HUES48 (cell line): ENCODE results near the gene RRP15.
A peak's percentile ranks its signal among the peaks of the same experiment; 100 is the strongest.

ENCODE experiments used
- H3K27ac ChIP-seq: one replicate; pipeline ENCODE4 v1.7.0; 2013; ENCODE audit warnings: low read depth, low read length, inconsistent platforms
- H3K27me3 ChIP-seq: 2 replicates; pipeline ENCODE4 v1.6.1; 2013; ENCODE audit warnings: mild to moderate bottlenecking, low read length; ENCODE audit not compliant: control insufficient read depth, insufficient read depth
- H3K36me3 ChIP-seq: 2 replicates; pipeline ENCODE4 v1.6.1; 2013; ENCODE audit warnings: low read length; ENCODE audit not compliant: control insufficient read depth, insufficient read depth
- H3K4me1 ChIP-seq: 2 replicates; pipeline ENCODE4 v1.6.1; 2013; ENCODE audit warnings: mild to moderate bottlenecking, low read length; ENCODE audit not compliant: control insufficient read depth, insufficient read depth
- H3K4me3 ChIP-seq: 2 replicates; pipeline ENCODE4 v1.5.1; 2013; ENCODE audit warnings: mild to moderate bottlenecking, low read depth, low read length
- H3K9ac ChIP-seq: 2 replicates; pipeline ENCODE4 v1.6.1; 2013; ENCODE audit warnings: mild to moderate bottlenecking, low read depth, low read length, moderate library complexity
- H3K9me3 ChIP-seq: 2 replicates; pipeline ENCODE4 v1.6.1; 2013; ENCODE audit warnings: low read length; ENCODE audit not compliant: control insufficient read depth, insufficient read depth

Gene RRP15

DNA sequence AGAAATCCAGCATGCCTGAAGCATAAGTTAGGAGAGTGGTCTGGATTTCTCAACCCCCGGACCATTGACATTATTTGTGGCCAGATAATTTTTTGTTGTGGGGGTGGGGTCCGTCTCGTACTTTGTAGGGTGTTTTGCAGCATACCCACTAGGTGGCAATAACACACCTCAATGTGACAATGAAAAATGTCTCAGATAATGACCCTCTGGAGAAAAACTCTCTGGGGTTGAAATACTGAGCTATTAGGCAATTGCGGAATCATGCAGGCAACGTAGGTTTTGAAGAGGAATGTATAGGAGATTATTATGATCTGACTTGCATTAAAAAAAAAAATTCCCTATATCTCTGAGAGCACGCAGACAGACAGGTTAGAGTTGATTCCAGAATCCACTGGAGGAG is 25.3 kb upstream of the RRP15 start:
- Histone ChIP-seq H3K36me3 (no peaks in the 10 kb centered on the region), H3K27ac (no peak overlapping the region), H3K27me3 (no peaks in the 10 kb centered on the region), H3K4me1 (peaks cover 10% of the 10 kb centered on the region; the same call in 1 of the 2 replicates), H3K9me3 (no peaks in the 10 kb centered on the region), H3K4me3 (no peak overlapping the region), H3K9ac (no peak overlapping the region)

DNA sequence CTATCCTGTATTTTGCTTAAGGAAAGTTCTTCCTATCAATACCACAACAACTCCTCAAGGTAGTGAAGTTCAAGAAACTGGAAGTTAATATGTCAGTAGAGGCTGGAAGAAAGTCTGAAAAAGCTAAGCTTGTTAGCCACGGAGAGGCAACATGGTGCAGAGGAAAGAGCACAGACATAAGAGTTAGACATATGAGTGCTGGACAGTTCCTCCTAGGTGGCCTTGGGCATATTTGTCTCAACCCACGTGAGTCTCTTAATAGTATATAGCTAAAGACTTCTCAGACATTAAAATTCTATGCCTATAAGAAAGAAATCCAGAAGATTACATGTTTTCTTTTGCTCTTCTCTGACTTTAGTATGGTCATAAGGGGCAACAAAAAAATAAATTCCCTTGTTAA is 22.8 kb upstream of the RRP15 start:
- Histone ChIP-seq H3K9ac (no peak overlapping the region), H3K4me3 (no peak overlapping the region), H3K4me1 (peaks cover 3% of the 10 kb centered on the region; the same call in 1 of the 2 replicates), H3K36me3 (no peaks in the 10 kb centered on the region), H3K9me3 (no peaks in the 10 kb centered on the region), H3K27ac (no peak overlapping the region), H3K27me3 (no peaks in the 10 kb centered on the region)

DNA sequence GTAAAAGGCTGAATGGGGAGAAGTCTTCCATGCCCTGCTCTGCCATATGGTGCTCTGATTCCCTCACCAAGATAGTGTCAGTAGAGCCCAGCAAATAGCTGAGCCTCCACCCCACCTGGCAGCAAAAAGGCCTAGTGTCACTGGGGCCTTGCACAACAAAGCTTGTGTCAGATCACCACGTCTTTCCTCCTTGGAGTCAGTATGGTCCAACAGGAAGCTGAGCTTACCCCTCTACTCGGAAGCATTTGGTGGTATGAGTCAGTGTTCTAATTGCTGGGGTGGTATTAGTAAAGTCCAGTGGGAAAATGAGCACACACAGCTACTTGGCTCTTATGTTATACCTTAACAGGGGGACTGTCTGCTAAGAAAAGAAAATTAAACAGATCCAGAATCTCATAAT is 18.7 kb upstream of the RRP15 start:
- Histone ChIP-seq H3K9ac (no peak overlapping the region), H3K4me1 (no peaks in the 10 kb centered on the region), H3K27ac (no peak overlapping the region), H3K4me3 (no peak overlapping the region), H3K36me3 (no peaks in the 10 kb centered on the region), H3K9me3 (no peaks in the 10 kb centered on the region), H3K27me3 (no peaks in the 10 kb centered on the region)

DNA sequence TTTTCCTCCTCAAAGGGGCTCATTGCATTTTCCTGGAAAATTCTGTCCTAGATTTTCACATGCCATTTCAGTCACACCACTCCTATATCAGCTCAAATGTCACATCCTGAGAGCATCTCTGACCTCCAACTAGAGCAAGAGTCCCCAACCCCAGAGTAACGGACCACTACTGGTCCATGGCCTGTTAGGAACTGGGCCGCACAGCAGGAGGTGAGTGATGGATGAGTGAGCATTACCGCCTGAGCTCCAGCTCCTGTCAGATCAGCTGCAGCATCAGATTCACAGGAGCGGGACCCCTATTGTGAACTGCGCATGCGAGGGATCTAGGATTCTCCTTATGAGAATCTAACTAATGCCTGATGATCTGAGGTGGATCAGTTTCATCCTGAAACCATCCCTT is 12.7 kb upstream of the RRP15 start:
- no peaks in the 10 kb centered on the region for H3K9me3 ChIP-seq
- no peak overlapping the region for H3K27ac ChIP-seq
- no peak overlapping the region for H3K4me3 ChIP-seq
- no peaks in the 10 kb centered on the region for H3K4me1 ChIP-seq
- no peaks in the 10 kb centered on the region for H3K27me3 ChIP-seq
- H3K36me3 ChIP-seq = no peaks in the 10 kb centered on the region
- no peak overlapping the region for H3K9ac ChIP-seq

GRCh38 chr1:218273762-218274479 is 11.2 kb upstream of the RRP15 start:
- Histone ChIP-seq H3K27me3 (no peaks in the 10 kb centered on the region), H3K9ac (no peak overlapping the region), H3K4me3 (no peak overlapping the region), H3K9me3 (no peaks in the 10 kb centered on the region), H3K4me1 (peaks cover 5% of the 10 kb centered on the region; the same call in 1 of the 2 replicates), H3K27ac (no peak overlapping the region), H3K36me3 (no peaks in the 10 kb centered on the region)

DNA sequence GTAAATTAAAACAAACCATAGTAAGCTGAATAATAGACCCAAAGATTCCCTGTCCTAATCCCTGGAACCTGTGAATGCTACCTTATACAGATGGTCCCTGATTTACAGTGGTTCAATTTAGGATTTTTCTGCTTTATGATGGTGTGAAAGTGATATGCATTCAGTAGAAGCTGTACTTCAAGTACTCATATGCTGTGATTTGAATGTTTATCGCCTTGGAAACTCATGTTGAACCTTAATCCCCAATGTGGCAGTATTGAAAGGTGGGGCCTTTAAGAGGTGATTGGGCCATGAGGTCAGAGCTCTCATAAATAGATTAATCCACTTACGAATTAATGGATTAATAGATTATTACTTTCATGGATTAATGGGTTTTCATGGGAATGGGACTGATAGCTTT is 10.6 kb upstream of the RRP15 start:
- Histone ChIP-seq H3K4me1 (peaks cover 5% of the 10 kb centered on the region; the same call in 1 of the 2 replicates), H3K9me3 (no peaks in the 10 kb centered on the region)

DNA sequence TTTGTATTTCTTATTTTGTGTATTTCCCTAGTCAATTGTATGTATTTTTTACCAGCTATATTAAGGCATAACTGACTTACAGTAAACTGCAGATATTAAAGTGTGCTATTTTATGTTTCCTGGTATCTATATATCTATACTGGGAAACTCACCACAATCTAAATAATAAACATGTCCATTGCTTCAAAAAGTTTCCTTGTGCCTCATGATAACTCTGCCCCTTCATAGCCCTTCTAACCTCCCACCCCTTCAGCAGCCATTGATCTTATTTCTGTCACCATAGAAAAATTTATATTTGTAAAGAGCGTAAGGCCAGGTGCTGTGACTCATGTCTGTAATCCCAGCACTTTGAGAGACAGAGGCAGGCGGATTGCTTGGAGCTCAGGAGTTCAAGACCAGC is 9.3 kb upstream of the RRP15 start:
- Histone ChIP-seq H3K27me3 (no peaks in the 10 kb centered on the region), H3K4me1 (peaks cover 5% of the 10 kb centered on the region; the same call in 1 of the 2 replicates), H3K36me3 (no peaks in the 10 kb centered on the region), H3K9ac (no peak overlapping the region), H3K4me3 (no peak overlapping the region), H3K9me3 (no peaks in the 10 kb centered on the region), H3K27ac (no peak overlapping the region)

More for the DNA sequence above, 10.6 kb upstream of the RRP15 start:
- H3K4me3 ChIP-seq = no peak overlapping the region
- no peaks in the 10 kb centered on the region for H3K27me3 ChIP-seq
- H3K9ac ChIP-seq = no peak overlapping the region
- no peaks in the 10 kb centered on the region for H3K36me3 ChIP-seq
- H3K27ac ChIP-seq = no peak overlapping the region

GRCh38 chr1:218281285-218281684 is 3.8 kb upstream of the RRP15 start:
- H3K9me3 ChIP-seq = 0 out of 2 replicates have a peak, but pooled peaks cover 4% of the 10 kb centered on the region
- no peak overlapping the region for H3K27ac ChIP-seq
- H3K36me3 ChIP-seq = no peaks in the 10 kb centered on the region
- no peaks in the 10 kb centered on the region for H3K27me3 ChIP-seq
- H3K4me3 ChIP-seq = no peak overlapping the region
- no peak overlapping the region for H3K9ac ChIP-seq
- peaks cover 8% of the 10 kb centered on the region for H3K4me1 ChIP-seq

- H3K9me3 ChIP-seq = 0 out of 2 replicates have a peak, but pooled peaks cover 4% of the 10 kb centered on the region
- H3K4me1 ChIP-seq = peaks cover 6% of the 10 kb centered on the region
These were observed 646 bp upstream of the RRP15 start for GRCh38 chr1:218284377-218284916.

DNA sequence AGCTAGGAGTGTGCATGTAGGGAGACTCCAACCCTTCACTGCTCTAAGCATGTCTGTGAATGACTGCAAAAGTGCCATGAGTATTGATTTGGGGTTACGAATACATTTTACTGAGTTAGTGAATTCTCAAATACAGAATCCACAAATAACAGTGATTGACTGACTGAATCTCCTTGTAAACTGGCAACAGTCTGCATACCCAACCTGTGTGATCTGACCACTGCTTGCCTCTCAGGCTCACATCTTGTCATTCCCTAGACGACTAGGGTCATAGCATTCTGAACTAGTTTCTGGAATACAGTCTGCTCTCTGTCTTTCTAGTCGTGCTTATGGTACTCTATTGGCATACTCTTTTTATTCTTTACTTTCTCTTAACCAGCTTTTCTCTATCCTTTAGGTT is 7.4 kb downstream of the RRP15 start:
- Histone ChIP-seq H3K9me3 (no peaks in the 10 kb centered on the region), H3K4me3 (no peak overlapping the region), H3K36me3 (peaks cover 22% of the 10 kb centered on the region), H3K9ac (no peak overlapping the region), H3K27ac (no peak overlapping the region), H3K4me1 (peaks cover 32% of the 10 kb centered on the region), H3K27me3 (no peaks in the 10 kb centered on the region)

More at GRCh38 chr1:218284377-218284916, 646 bp upstream of the RRP15 start:
- Histone ChIP-seq H3K9ac (peak overlapping the region; percentile 92), H3K27me3 (no peaks in the 10 kb centered on the region), H3K36me3 (peaks cover 12% of the 10 kb centered on the region), H3K27ac (peak overlapping the region; percentile 83), H3K4me3 (peak overlapping the region; percentile 100)

DNA sequence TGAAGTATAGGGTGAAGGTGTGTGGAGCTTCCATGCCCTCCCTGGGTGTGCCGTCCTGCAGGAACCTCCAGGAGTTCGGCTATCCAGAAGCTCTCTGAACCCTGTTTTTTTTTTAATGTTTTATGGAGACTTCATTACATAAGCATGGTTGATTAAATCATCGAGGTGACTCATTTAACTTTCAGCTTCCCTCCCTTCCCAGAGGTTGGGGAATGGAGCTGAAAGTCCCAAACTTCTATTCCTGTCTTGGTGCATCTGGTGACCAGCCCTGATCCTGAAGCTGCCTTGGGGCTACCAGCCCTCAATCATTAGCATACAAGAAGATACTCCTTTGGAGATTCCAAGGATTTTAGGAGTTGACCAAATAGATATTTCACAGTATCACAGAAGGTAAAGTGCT is 9.5 kb downstream of the RRP15 start:
- Histone ChIP-seq H3K27ac (no peak overlapping the region), H3K4me1 (peaks cover 52% of the 10 kb centered on the region), H3K4me3 (no peak overlapping the region), H3K9me3 (no peaks in the 10 kb centered on the region), H3K36me3 (peaks cover 16% of the 10 kb centered on the region), H3K27me3 (no peaks in the 10 kb centered on the region), H3K9ac (no peak overlapping the region)
